Measurements from ENCODE around the gene FOCAD.

FOCAD gene

DNA sequence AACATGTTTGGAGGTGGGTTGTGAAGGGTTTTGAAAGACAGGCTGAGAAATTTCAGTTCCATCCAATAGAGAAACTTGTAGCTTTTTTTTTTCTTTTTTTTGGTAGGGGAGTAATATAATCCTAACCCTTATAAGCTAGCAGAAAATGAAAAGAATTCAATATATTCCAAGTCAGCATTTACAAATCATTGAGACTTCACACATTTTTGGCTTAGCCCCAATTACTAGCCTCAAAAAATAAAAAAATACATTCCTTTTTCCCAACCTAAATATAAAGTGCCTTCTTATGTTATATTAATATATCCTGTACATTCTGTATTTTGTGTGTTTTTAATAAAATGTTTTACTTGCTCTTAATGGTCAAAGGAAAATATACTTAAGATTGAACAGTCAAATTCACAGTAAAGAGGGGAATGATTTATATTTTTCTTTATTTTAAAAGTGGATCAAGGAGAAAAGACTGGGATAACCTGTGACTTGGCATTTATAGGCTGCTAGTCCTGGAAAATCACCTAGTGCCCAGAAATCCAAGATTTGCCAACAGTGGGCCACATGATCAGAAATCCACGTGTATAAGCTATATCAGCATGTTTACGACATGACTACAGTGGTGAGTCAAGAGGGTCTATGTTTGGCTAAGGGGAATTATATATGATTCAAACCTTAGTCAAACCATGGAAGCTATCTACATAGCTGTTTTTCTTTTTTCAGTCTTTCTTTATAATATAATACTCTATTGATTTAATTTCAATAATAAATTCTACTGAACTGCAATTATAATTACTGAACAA is 332.8 kb downstream of the FOCAD start:
- no peak for DNase-seq (ENCODE audit: low read depth, low spot score)

DNA sequence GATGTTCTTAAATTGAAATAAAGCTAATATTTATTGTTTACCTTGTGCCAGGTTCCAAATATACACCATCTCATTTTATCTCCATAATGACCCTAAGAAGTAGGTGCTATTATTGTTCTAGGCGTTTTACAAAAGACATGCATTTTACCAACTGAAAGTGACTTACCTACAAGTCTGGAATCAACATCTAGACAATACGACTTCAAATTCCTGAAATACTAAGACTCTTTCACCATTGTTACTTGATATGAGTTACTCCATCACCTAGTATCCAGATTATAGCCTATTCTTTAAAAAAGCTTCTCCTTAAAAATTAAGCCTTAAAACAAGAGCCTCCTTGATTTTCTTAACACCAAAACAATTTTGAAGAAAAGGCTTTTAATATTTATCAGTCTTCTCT is 334.1 kb downstream of the FOCAD start:
- DNase-seq (ENCODE audit: low read depth, low spot score), result no peak

- DNase-seq (ENCODE audit: low read depth, low spot score), result no peak
Observed at GRCh38 chr9:21023861-21024260, 339.8 kb downstream of the FOCAD start.

- no peak for DNase-seq (ENCODE audit: low read depth, low spot score)
Observed at GRCh38 chr9:21027295-21027694, 343.2 kb downstream of the FOCAD start.

- no peak for DNase-seq (ENCODE audit: low read depth, low spot score)
Observed at GRCh38 chr9:21028466-21028865, 344.4 kb downstream of the FOCAD start.

DNA sequence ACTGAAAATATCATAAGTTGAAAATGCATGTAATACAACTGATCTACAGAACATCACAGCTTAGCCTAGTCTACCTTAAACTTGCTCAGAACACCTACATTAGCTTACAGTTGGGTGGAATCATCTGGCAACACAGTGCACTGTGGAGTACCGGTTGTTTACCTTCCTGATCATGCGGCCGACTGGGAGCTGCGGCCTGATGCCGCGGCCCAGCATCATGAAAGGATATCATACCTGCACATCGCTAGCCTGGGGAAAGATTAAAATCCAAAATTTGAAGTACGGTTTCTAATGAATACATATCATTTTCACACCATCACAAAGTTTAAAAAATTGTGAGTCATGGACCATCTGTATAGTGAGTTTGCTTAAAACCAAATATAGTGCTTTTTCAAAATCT is 345.6 kb downstream of the FOCAD start:
- no peak for DNase-seq (ENCODE audit: low read depth, low spot score)

- peak; percentile 29 for DNase-seq (ENCODE audit: low read depth, low spot score)
Observed at GRCh38 chr9:21030389-21031035, 346.5 kb downstream of the FOCAD start.

DNA sequence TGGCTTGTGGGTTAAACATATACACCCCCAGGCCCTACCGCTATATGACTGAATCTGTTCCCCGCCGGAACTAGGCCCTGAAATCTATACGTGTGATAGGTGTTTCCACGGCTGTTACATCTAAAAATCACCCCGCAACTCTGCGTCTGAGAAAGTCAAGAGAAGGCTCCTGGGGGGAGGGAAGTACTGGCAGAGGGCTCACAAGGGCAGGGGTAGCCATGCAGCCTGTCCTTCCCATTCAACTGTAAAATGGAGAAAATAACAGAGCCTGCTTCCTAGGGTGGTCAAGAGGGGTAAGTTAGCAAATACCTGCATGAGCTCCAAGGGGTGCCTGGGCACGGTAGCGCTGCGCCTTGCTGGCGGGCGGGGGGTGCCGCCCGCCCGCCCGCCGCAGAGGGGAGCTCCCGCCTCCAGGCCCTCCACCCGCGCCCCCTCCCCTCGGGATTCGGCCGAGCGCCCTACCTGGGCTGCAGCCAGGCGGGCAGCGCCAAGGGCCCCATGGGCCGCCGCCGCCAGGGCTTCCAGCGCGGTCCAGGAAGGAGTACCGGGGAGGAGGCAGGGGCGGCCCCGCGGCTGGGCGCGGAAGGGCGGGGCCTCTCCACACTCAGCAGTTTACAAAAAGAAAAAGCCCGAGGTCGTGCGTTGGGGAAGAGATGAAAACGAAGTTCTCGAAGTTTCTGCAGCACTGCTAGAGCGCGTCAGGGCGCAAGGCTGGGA is 347.2 kb downstream of the FOCAD start, which contains the start of gene HACD4:
HACD4 (minus strand) TSS at position 550 of the 717 bp plus-strand sequence; CDS start at position 500, 50 bp downstream.
- no peak for DNase-seq (ENCODE audit: low read depth, low spot score)

- no peak for DNase-seq (ENCODE audit: low read depth, low spot score)
Observed at GRCh38 chr9:21031808-21032183, 347.7 kb downstream of the FOCAD start.

DNA sequence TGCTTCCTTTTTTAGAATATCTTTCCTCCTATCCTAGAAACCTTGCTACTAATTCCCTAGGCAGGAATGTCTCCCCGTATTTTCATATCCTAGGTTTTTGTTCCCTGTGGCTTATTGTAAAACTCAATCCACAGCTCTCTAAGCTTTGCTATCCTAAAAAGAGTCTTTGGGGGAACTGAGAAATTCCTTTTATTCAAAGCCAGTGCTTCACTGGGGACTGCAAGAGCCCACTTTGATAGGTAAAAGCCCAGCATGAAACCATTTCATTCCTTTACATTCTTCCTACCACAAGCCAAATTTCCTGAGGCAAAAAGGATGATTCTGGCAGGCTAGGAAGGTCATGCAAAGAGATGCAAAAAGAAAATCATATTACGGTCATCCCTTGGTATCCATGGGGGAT is 353.2 kb downstream of the FOCAD start:
- DNase-seq (ENCODE audit: low read depth, low spot score), result no peak

DNA sequence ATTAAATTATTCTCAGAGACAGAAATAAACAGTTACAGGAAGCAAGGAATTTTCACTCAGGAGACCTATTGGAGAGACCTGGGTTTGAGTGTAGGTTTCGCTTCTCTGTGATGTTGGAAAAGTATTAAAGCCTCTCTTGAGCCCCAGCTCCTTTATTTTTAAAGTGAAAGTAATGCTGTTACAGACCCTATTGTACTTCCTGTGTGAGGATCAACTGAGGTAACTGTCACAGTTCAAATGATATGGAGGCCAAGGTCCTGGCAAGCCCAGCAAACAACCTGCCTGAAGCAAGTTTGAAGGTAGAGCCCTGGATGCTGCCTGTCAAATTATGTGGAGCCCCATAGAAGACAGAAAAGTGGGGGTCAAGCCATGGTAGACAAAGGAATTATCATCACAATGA is 355.2 kb downstream of the FOCAD start:
- no peak for DNase-seq (ENCODE audit: low read depth, low spot score)

DNA sequence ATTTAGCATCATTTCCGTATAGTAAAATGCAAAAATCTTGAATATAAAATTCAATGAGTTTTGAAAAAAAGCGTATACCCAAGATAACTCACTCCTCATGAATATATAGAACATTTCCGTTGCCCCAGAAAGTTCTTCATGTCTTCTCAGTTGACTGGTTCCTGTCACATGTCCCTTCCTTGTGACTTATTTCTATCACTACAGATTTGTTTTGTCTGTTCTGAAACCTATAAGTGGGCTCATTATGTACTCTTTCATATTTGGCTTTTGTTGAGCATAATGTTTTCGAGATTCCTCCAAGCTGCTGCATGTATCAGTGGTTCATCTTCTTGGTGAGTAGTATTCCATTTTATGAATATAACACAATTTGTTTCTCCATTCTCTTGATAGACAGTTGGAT is 358.4 kb downstream of the FOCAD start:
- DNase-seq (ENCODE audit: low read depth, low spot score), result no peak

GRCh38 chr9:21043841-21044240 is 359.8 kb downstream of the FOCAD start:
- no peak for DNase-seq (ENCODE audit: low read depth, low spot score)
